HG03159 (cell line): ENCODE results near the gene S100A7.

Source experiments
- ATAC-seq: cut with Tn5 transposase; IDR thresholded peaks from one replicate; pipeline ENCODE4 v1.9.1; 2021; ENCODE audit warnings: mild to moderate bottlenecking, moderate library complexity; ENCODE audit not compliant: unreplicated experiment

The S100A7 gene

DNA sequence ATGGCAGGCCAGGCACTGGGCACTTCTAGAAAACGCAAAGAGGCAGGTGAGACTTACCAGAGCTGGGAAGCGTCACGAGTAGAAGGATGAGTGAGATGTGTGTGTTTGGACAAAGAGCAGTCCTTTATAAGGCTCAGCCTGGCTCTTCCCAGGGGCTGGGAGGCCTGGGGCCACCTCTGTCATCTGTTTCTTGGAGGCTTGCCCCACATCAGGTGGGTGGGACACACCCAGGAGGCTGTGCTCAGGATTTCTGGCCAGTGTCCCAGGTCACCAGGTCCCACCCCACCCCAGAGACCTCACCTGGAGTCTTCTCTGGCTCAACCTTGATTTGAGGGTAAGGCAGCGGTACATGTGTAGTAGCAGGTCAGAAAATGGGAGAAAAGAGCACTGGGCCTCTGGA, at the start of gene S100A7:
TSS of gene S100A7 (minus strand) at position 101 of the 400 bp plus-strand sequence. CDS start 1,638 bp downstream, outside the sequence.
- ATAC-seq, result no peak

DNA sequence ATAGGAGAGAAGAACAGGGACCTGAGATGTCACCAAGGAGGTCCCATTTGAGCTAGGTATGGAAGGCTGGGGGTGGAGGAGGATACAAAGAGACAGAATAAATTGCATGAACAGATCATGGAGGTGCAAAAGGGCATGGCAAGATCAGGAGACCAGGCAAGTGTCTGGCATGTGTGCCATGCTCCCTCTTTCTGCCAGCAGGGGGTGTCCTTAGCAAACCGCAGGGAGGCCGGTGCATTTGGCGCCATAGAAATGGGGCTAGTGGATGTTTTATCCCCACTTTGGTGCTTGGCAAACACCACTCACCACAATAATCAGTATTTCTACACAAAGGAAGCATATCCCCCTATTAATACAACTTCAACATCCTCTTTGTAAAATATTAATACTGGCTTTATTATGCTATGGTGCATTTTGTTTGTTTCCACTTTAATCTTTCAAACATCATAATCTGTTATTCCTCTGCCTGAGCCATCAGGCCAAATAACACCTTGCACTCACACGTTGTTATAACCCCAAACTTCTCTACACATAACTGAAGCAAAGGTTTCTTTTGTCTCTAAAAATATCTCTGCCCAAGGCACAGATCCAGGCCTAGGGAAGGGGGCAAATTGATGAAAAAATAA, 49.4 kb upstream of the S100A7 start:
- no peak for ATAC-seq

DNA sequence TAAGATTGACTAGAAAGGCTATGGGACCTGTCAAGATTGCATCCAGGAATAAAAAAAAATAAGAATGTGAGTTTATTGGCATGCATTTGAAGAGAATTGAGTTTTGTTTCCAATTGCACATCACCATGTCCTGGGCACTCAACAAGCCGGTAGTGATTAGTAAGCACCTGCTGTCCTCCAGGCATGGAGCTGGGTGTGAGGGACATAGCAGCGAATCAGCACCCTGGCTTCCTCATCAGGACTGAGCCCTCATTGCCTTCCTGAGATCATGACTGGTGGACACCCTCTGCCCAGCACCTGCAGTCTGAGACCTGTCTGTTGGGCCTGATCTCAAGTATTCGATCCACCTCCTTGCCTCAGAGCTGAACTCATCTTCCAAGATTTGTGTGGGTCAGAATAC, 48.6 kb upstream of the S100A7 start:
- ATAC-seq, result no peak

DNA sequence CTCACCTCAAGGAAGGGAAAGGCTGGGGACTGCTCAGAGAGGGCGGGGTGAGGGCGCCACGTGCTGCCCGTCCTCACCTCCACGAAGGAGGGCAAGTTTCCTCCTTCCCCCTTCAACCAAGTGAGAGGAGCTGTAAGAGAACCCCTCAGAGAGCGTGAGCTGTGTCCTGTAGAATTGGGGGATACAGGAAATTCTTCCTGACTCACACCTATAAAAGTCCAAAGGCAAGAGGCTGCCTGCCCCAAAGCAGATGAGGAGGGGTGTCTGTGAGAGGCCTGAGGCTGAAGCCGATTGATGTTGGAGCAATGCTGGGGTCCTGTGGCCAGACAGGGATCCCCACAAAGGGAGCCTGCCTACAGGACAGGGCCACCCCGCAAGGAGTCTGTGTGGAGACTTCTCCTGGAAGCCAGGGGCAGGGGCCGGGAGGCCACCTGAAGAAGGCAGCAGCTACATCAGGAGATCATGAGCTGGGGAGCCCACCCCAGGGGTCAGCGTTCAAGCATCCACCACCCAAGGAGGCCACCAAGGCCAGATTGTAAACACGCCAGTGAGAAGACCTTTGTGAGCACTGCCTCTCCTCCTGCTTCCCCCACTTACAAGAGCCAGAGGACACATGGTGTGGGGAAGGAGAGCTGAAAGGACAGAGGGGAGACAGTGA, 47.6 kb upstream of the S100A7 start:
- ATAC-seq, result no peak

DNA sequence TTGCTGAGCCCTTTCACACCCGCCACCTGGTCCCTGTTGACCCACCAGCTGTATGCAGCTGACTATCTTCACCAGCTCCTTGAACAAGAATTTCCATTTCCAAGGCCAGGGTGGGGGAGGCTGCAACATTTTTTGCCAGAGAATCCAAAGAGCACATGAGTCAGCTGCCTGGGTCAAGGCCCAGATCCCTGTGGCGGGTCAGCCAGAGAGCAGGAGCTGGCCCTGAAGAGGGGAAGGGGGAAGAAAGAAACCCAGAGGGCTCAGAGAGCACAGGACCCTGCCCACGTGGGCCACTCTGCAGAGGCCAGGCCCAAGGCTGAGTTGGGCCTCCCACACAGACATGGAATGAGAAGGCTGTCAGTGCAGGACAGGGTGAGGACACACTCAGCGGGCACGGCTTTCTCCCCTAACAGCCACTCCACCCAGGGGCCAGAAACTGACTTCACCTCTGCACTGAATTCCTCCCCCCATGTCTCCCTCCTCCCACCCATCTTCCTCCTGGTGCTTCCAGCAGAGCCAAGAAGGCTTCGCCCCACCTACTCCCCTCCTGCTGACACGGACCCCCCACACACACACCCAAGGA, 46.5 kb upstream of the S100A7 start:
- ATAC-seq, result no peak

DNA sequence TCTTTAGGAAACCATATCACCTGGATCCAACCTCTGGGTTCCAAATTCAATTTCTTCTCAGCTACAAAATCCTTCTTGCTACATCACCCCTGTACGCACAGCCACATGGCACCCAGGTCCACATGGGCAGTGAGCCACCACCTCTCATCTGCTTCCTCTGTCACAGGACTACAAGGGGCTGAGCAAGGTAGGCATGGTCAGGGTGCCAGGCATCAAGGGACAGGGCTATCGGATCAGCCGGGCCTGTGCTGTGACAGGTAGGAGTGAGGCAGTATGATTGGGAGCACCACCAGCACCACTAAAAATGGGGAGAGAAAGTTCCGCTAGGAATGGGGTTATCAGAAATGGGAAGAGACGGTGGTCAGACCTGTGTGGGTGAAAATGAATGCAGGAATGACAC, 45.9 kb upstream of the S100A7 start:
- ATAC-seq, result no peak

DNA sequence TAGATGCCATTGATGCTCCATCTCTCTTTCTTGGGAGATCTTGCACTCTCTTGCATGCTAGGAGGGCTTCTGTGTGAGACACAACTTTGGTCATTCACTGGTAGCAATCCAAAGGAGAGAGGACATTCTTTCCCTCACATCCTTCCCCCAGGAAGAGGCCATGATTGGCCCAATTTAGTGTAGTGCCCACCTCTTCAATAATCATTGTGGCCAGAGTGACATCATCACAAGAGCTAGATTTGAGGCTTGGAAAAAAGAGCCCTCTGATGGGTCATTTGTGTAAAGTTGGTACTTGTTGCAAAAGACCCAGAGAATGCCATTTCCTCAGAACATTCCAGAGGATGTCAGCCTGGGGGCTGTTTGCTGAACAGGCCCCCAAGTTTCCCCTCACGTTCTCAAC, 45.1 kb upstream of the S100A7 start:
- no peak for ATAC-seq

DNA sequence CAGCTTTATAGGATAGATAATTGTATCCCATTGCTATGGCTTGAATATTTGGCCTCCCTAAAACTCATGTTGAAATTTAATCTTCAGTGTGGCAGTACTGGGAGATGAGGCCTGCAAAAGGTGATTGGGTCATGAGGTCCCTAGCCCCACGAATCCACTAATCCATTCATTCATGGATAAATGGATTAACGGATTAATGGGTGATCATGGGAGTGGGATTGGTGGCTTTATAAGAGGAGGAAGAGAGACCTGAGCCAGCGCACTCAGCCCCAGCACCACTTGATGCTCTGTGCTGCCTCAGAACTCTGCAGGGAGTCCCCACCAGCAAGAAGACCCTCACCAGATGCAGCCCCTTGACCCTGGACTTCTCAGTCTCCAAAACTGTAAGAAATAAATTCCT, 43.3 kb upstream of the S100A7 start:
- no peak for ATAC-seq

DNA sequence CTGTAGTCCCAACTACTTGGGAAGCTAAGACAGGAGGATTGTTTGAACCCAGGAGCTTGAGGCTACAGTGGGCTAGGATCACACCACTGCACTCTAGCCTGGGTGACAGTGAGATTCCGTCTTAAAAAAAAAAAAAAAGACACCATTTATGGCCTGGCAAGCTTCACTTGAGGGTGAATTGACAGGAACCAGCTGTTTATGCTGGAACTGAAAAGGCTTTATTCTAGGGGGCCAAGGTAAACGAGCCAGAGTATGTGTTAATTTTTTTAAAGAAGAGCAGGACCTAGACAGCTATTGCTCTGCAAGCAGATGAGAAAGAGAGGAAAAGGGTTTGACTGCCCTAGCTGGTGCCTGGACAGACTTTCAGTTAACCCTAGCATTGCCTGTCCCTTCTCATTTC, 38.3 kb upstream of the S100A7 start:
- no peak for ATAC-seq

DNA sequence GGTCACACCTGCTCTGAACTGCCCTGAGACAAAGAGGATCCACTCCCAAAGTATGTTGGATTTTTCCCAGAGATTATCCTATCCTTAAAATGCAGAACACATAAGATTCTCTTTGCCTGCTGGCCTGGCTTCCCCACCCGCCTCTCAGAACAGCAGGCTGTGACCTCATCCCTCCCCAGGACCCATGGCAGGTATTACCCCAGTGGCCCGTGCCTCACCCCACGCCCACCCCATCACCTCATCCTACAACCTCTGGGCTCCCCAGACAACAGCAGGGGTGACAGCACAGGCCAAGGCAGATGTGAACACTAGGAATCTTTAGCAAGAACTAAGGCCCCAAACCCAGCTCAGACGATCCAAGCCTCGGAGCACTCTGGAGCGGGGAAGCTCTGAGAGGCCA, 35.1 kb upstream of the S100A7 start:
- ATAC-seq, result no peak

DNA sequence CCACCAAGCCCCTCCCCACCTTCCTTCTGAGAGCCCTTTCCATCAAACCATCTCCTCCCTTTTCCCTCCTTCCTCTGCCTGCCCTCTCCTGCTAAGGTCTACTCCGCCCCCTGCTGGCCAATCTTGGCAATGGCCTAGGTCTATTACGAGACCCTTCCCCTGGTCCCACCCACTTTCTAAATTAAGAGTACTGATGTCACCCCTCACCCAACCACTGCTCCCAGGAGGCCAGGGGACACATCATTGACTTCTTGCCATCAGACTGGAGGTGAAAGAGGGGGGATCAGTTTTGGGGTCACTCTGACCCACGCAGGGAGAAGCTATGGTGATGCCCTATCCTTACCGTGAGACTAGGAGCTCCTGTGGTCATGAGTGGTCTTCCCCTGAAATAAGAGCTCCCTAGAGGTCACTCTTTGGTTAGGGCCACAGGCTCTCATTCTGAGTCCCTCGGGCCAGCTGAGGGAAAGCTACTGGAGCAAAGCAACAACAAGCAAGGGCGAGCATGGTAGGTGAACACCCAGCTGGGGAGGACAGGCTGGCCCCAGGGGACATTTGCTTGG, 34.6 kb upstream of the S100A7 start:
- no peak for ATAC-seq

DNA sequence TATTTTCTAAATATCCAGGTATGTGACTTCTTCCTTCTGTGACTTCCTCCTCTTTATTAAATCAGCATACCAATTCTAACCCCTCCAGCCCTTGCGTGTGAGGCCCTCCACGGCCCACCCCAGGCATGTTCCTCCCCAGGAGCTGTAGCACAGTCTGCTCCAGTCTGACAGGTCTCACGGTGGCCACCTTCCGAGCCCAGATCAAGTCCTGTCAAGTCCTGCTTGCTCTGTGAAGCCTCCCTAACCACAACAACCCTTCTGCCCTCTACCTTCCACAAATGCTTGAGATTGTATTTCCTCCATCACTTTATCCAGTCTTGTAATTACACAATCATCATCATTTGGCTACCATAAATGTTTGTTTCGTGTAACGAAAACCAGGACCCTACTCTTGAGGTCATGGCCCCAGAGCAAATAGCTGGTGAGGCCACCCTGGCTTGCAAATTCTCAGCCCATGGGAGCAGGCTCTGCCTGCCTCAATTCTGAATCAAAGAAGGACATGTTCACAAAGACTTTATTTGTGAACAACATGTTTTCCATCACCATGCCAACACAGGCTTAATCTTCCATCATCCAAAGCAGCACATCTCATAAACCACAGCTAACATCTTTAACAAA, 33.0 kb upstream of the S100A7 start:
- no peak for ATAC-seq

DNA sequence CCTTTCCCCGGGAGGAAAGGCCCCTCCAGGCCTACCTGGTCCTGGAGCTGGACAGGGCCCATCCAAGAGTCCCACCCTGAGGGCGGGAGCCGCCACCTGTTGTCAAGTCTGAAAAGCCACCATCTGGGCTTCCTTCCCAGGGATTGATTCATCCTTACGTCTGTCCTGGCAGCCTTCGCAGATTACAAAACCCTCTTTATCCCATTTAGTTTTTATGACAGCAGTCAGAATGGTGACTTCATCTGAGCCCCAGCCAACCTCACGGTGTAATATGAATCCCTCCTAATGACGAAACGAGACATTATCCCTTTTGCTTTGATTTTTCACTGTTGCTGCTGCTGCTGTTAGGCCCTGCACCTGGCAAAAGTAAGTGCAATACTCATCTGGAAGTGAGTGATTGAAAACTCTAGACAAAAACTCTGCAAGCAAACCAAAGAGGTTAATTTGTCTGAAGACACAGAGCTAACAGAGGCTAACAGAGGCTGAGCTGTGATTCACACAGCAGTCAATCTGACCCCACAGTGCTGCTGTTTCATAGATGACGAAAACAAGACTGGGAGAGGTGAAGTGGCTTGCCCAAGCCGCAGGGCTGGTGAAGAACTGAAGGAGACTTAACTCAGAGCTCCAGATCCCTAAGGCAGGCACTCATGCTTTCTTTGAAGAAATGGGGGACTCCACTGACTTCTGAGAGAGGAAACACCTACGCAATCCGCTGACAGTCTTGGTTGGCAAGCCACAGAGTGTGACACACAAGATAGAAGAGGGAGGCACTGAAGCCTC, 30.0 kb upstream of the S100A7 start:
- ATAC-seq, result no peak

DNA sequence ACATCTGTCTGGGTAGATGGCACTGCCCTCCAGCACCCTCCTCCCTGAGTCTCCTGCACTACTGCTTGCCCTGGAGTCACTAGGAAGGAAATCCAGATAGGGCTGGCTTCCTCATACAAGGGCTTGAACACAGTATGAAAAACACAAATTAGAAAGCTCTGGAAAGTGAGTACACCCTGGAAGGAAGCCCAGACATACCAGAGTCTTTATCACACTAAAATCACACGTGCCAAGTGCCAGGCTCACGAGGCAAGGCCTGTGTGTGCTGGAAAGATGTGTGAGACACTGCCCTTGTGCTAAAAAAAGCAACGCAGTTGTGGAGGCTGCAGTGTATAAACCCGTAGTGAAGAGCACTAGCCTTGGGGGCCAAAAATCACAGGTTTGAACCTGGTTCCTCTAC, 28.3 kb upstream of the S100A7 start:
- no peak for ATAC-seq

DNA sequence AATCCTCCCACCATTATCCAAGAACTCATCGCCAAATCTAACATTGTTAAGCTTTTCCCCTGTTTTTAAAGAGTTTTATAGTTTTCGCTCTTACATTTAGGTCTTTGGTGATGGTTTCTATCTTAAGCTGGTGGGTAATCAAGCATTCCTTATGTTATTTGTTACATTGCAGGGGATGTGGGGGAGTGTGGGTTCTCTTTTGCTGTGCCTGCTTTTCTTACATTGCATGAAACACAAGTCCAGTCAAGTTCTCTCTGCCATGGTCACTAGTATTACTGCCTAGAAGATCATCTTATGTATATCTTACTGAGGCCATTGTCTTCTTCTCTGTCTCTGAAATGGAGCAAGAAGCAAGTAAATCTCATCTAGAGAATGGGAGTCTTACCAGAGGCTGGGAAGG, 27.3 kb upstream of the S100A7 start:
- no peak for ATAC-seq

DNA sequence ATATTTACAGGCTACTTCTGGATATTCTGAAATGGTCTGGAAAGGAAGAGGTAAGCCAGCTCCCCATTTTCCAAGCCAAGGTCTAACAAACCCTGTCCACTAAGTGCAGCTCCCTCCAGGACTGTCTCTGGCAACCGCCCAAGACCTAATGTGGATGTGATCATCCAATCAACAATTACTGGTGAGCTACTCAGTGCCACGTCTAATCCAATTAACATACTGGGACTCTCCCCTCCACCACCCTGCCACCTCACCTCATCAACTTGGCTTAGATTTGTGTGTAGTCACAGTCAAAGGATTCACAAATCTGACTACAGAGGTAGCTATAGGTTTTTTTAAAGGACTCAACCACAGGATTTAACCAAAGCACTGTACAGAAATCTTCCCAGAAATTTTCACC, 25.4 kb upstream of the S100A7 start:
- ATAC-seq, result no peak

DNA sequence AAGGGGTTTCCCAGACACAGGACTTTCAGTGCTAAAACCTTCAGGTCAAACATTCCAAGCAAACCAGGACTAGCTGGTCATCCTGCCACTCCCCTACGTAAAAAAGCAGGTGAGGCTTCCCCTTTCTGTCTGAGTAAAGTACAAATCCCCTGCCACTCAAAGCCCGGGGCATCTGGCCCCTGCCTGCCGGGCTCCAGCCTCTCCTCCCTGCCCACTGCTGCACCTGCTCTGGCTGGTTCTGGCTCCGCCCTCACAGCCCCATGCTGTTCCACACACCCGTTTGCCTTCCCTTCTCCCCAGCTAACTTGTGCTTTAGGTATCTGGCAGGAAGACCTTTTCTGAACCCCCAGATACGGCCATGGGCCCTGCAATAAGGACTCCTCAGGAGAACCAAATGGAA, 23.3 kb upstream of the S100A7 start:
- no peak for ATAC-seq

DNA sequence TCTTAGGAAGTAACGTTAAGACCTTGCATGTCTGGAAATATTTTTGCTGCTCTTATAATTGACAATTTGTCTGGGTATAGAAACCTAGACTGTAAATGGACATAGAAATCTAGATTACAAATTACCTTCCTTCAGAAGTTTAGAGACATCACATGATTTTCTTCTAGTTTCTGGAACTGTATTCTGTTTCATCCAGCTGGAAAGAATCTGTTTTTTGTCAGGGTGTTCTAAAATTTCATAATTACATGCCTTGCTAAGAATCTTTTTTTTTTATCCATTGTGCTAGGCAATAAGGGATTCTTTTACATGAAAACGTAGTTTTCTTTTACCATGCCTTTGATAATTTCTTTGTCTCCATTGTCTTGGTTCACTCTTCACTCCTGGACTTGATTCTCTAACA, 20.7 kb upstream of the S100A7 start:
- ATAC-seq, result no peak

DNA sequence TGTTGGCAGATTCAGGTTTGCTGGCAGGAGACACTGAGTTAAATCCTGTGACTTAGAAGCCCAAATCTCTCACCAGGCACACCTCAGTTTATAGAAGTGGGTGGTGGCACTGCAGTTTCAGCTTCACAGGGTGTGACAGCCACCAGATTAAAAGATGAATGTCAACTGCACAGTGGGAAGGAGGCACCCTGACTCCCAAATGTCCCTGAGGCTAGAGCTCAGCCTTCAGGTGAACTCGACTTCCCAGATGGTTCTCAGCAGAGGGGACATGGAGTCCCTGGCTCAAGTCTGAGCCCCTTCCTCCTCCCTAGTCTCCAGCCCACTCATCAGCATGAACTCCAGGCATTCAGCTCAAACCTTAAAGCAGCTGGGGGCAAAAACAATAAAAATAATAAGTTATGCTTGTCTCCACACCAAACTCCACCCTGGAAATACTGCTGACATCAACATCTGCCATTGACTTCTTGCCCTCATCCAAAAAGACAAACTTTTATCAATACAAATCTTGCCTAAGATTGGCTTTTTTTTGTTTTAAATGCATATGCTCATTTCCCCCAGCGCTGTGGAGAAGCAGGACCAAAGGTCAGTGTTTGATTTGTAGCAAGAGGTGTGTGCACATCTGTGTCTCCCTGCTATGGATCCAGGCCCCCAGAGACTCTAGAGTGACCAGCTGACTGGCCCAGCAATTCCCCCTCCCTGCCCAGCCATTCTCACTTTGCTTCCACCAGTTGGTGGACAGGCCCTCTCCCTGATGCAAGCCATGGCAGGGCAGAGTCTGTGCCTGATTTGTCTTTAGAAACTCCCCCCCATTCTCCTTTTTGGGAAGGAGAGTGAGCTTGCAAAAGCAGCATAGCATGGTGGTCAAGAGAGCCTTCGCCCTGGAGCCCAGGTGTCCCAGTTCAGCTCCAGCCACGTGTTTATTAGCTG, 18.5 kb upstream of the S100A7 start:
- no peak for ATAC-seq
